HG02840 (cell line): ENCODE results near the gene UTP4.
A peak's percentile ranks its signal among the peaks of the same experiment; 100 is the strongest.
"Not testable (repeated sequence)": the region's sequence is repeated elsewhere in the genome, so short reads cannot be mapped to it uniquely, and the experiment has no call there.

Experiments
- ATAC-seq: cut with Tn5 transposase; IDR thresholded peaks from one replicate; pipeline ENCODE4 v1.9.1; 2021; ENCODE audit warnings: mild to moderate bottlenecking, moderate library complexity, moderate number of reproducible peaks; ENCODE audit not compliant: unreplicated experiment, low FRiP score

Gene UTP4

GRCh38 chr16:69126801-69127200 lies 5.6 kb upstream of the UTP4 start:
- not testable (repeated sequence) for ATAC-seq

- ATAC-seq = no peak
Observed at GRCh38 chr16:69127966-69128510, 4.4 kb upstream of the UTP4 start.

- ATAC-seq = no peak
Observed at GRCh38 chr16:69130461-69130860, 2.0 kb upstream of the UTP4 start.

- no peak for ATAC-seq
Observed at GRCh38 chr16:69131167-69131838, 1.1 kb upstream of the UTP4 start.

GRCh38 chr16:69131839-69132423 lies 518 bp upstream of the UTP4 start:
- ATAC-seq = peak; percentile 35

- no peak for ATAC-seq
Observed at GRCh38 chr16:69133373-69133954, 1.0 kb downstream of the UTP4 start.

GRCh38 chr16:69138608-69139007 lies 6.2 kb downstream of the UTP4 start:
- ATAC-seq = no peak

- not testable (repeated sequence) for ATAC-seq
Observed at GRCh38 chr16:69139464-69139863, 7.0 kb downstream of the UTP4 start.

GRCh38 chr16:69141014-69141413 lies 8.6 kb downstream of the UTP4 start:
- ATAC-seq = no peak

- no peak for ATAC-seq
Observed at GRCh38 chr16:69141936-69142335, 9.5 kb downstream of the UTP4 start.

GRCh38 chr16:69143116-69143515 lies 10.7 kb downstream of the UTP4 start:
- no peak for ATAC-seq

GRCh38 chr16:69145658-69146057 lies 13.2 kb downstream of the UTP4 start:
- no peak for ATAC-seq

GRCh38 chr16:69149621-69150020 lies 17.2 kb downstream of the UTP4 start:
- ATAC-seq = not testable (repeated sequence)

- no peak for ATAC-seq
Observed at GRCh38 chr16:69150146-69150865, 17.9 kb downstream of the UTP4 start.

GRCh38 chr16:69157196-69157595 lies 24.7 kb downstream of the UTP4 start:
- no peak for ATAC-seq

GRCh38 chr16:69160192-69160591 lies 27.7 kb downstream of the UTP4 start:
- ATAC-seq = no peak

GRCh38 chr16:69165584-69165983 lies 33.1 kb downstream of the UTP4 start:
- no peak for ATAC-seq

- no peak for ATAC-seq
Observed at GRCh38 chr16:69166221-69166833, 33.9 kb downstream of the UTP4 start.

- no peak for ATAC-seq
Observed at GRCh38 chr16:69166946-69167930, 34.8 kb downstream of the UTP4 start.
